H1 (cell line): ENCODE measurements around the gene ANKRD2. TPM values are rescaled to one million over a fixed set of nuclear protein-coding genes. Genes with fewer than 3 reads are reported as not detected.
A peak's percentile ranks its signal among the peaks of the same experiment; 100 is the strongest.

ENCODE experiments used
- ASH2L ChIP-seq: fragments of 200-600, 300-600 bp; sonication (generic); IDR thresholded peaks from one replicate; pipeline ENCODE4 v1.7.1; 2017; ENCODE audit warnings: low read length
- CHD2 ChIP-seq: IDR thresholded peaks from 2 replicates; pipeline ENCODE4 v1.6.1; 2012; ENCODE audit warnings: low read length, improper control_type of control experiment
- CREB1 ChIP-seq: IDR thresholded peaks from 2 replicates; pipeline ENCODE4 v1.6.1; 2012; ENCODE audit warnings: inconsistent platforms
- EGR1 ChIP-seq: IDR thresholded peaks from 2 replicates; pipeline ENCODE4 v1.6.1; 2011; ENCODE audit warnings: low read depth, low read length, borderline replicate concordance
- JUN ChIP-seq: IDR thresholded peaks from 2 replicates; pipeline ENCODE4 v1.6.1; 2011; ENCODE audit warnings: low read depth, mild to moderate bottlenecking, improper control_type of control experiment, low read length
- JUND ChIP-seq: IDR thresholded peaks from 2 replicates; pipeline ENCODE4 v1.6.1; 2011; ENCODE audit warnings: mild to moderate bottlenecking, improper control_type of control experiment, low read length
- KDM1A ChIP-seq: fragments of 200-600, 300-600 bp; sonication (generic); IDR thresholded peaks from 2 replicates; pipeline ENCODE4 v1.7.1; 2016; ENCODE audit warnings: mild to moderate bottlenecking, low read length, borderline replicate concordance
- NRF1 ChIP-seq: IDR thresholded peaks from 2 replicates; pipeline ENCODE4 v1.6.1; 2011; ENCODE audit warnings: mild to moderate bottlenecking, low read depth, low read length, improper control_type of control experiment
- RAD21 ChIP-seq, 2 experiments: IDR thresholded peaks in 1 of 2; conservative IDR thresholded peaks in 1 of 2; 2 replicates each; pipeline ENCODE4 v1.6.1; 2011; ENCODE audit warnings: low read depth in 2 of 2, low read length in 2 of 2, improper control_type of control experiment in 1 of 2, inconsistent platforms in 1 of 2, mild to moderate bottlenecking in 1 of 2, moderate library complexity in 1 of 2
- TBP ChIP-seq: IDR thresholded peaks from 2 replicates; pipeline ENCODE4 v1.6.1; 2011; ENCODE audit warnings: low read depth, low read length, improper control_type of control experiment
- polyA plus RNA-seq, 7 experiments: library from polyadenylated mRNA; depleted of rRNA in 3 of 7; stranded (reverse) in 5 of 7; unstranded in 2 of 7; fragments of >200 nt in 5 of 7; fragments of 200-250 nt in 2 of 7; gene quantifications; 1 replicate in 5 of 7; 2 replicates in 1 of 7; 4 replicates in 1 of 7; pipeline versions ENCODE4 v1.2.1 to v1.2.3, GENCODE V29; 2011 to 2013; ENCODE audit warnings: missing spikeins in 2 of 7, mixed read lengths in 2 of 7
- total RNA-seq: library from RNA; stranded (reverse); fragmentation: NEBNext Ultra II Directional; extraction: Animal tissue kit (Norgen Biotek cat#: 25700); gene quantifications from 2 replicates; pipeline ENCODE4 v1.2.1, GENCODE V29; 2021
- TF ChIP-seq, protein P1 (sequence below), 3 experiments: IDR thresholded peaks; 1 replicate in 2 of 3; 2 replicates in 1 of 3; pipeline versions ENCODE4 v1.5.1 to v1.6.1; 2011; ENCODE audit warnings: low read length in 3 of 3, mild to moderate bottlenecking in 3 of 3, inconsistent platforms in 2 of 3, low read depth in 1 of 3, moderate library complexity in 1 of 3; ENCODE audit not compliant: insufficient read depth in 1 of 3; ENCODE audit errors: control extremely low read depth in 1 of 3

The ANKRD2 gene
- total and polyA plus RNA-seq, 2 of the 8 experiments (the other 6 are each of a cell fraction or from before 2014, with no cell fraction given): not detected

DNA sequence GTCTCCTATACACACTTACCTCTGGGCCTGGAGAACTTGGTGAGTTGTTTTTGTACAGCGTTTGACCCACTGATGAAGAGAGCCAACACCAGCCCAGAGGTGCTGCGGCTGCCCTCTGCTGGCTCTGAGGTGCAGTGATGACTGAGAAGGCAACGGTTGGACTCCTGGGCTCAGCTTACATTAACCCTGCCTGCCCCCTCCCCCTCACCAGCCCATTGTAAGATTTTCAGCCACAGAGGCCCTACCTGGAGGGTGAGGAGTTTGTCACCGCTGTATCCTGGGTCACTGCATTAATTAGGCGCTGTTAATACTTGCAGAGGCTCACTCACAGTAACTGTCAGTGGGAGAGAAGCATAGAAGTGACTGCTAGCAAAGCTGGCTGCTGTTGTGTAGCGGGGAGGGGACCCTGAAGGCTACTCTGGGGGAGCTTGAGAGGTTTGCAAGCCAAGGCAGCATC, 19.0 kb upstream of the ANKRD2 start (continued):
- TF ChIP-seq, protein P1, sequence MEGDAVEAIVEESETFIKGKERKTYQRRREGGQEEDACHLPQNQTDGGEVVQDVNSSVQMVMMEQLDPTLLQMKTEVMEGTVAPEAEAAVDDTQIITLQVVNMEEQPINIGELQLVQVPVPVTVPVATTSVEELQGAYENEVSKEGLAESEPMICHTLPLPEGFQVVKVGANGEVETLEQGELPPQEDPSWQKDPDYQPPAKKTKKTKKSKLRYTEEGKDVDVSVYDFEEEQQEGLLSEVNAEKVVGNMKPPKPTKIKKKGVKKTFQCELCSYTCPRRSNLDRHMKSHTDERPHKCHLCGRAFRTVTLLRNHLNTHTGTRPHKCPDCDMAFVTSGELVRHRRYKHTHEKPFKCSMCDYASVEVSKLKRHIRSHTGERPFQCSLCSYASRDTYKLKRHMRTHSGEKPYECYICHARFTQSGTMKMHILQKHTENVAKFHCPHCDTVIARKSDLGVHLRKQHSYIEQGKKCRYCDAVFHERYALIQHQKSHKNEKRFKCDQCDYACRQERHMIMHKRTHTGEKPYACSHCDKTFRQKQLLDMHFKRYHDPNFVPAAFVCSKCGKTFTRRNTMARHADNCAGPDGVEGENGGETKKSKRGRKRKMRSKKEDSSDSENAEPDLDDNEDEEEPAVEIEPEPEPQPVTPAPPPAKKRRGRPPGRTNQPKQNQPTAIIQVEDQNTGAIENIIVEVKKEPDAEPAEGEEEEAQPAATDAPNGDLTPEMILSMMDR (IDR thresholded peaks at IDR 0.05; ENCODE audit: control extremely low read depth in 1 of 3, insufficient read depth in 1 of 3, low read depth in 1 of 3, low read length in 3 of 3): peak; percentile 89 to 95 (median 95)
- TF ChIP-seq CHD2 (peak; percentile 53; the same call in 1 of the 2 replicates), KDM1A (no peak), JUND (peak; percentile 77), EGR1 (no peak; the same call in 1 of the 2 replicates), ASH2L (peak; percentile 94), NRF1 (no peak), TBP (0 out of 2 replicates have a peak, but pooled peaks have one; percentile 13), CREB1 (peak; percentile 73), RAD21 (IDR thresholded peaks at IDR 0.05 in 1 of 2, conservative IDR thresholded peaks at IDR 0.05 in 1 of 2; ENCODE audit: low read depth in 2 of 2, low read length in 2 of 2) (peak; percentile 84 to 88), JUN (no peak)
